ENCODE measurements around the gene RBPMS2. TPM values are rescaled to one million over a fixed set of nuclear protein-coding genes. Genes with fewer than 3 reads are reported as not detected.

Gene RBPMS2
- total RNA-seq, 4 donors from 2014 or later, result 14.6 to 47.8 (median 33.9) TPM

DNA sequence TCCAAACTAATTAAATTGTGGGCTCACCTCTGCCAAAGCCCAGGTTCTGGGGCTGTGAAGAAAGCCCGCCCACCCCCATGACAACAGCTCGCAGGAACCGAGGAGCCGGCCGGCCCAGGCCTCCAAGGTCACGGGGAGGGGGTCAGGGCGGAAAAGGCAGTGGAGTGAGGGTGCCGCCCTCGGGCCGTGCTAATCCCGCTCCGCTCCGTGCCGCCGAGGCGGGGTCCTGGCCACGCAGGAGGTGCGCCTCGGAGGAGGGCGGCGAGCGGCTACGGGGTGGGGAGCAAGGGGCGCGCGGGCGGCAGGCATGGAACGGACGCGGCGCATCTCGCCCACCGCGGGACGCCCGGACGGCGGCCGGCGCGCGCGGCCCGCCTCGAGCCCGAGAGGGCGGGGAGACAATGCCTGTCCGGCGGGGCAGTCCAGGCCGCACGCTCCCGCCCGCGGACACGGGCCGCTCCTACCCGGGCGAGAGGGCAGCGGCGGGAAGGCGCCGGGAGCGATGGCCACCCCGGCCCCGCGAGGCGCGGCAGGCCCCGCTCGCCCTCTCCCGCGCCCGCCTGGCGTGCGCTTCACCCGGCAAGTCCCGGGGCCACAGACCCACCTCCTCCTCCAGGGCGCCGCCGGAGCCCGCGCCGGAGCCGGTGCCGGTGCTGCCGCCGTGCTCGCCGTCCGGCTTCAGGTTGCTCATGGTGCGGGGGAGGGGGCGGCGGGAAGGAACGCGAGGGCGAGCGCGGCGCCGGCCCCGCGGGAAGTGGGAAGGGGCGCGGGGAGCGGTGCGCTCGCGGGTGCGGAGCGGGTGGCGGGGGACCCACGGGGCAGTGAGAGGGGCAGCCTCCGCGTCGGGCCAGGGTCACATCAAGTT lies 528 bp downstream of the RBPMS2 start:
- ATAC-seq, result peak; percentile 43
- H3K36me3 ChIP-seq, result no peaks in the 10 kb centered on the region
- H3K4me3 ChIP-seq, result peak overlapping the region; percentile 68 to 76
- TF ChIP-seq EP300 (IDR thresholded peaks at IDR 0.05), result no peak
- TF ChIP-seq POLR2A (IDR thresholded peaks at IDR 0.05), result peak; percentile 10 to 33
- H3K27ac ChIP-seq, result peak overlapping the region; percentile 92 to 98 (median 98)
- H3K9me3 ChIP-seq, result no peaks in the 10 kb centered on the region
- H3K27me3 ChIP-seq, result no peaks in the 10 kb centered on the region
- no CpG with 5 or more reads among the region's 115 CpGs for WGBS, 2 donors (ENCODE audit: low coverage in 1 of 2)
- H3K4me1 ChIP-seq, result peaks cover 0 to 73% (median 10%) of the 10 kb centered on the region in 3 donors

DNA sequence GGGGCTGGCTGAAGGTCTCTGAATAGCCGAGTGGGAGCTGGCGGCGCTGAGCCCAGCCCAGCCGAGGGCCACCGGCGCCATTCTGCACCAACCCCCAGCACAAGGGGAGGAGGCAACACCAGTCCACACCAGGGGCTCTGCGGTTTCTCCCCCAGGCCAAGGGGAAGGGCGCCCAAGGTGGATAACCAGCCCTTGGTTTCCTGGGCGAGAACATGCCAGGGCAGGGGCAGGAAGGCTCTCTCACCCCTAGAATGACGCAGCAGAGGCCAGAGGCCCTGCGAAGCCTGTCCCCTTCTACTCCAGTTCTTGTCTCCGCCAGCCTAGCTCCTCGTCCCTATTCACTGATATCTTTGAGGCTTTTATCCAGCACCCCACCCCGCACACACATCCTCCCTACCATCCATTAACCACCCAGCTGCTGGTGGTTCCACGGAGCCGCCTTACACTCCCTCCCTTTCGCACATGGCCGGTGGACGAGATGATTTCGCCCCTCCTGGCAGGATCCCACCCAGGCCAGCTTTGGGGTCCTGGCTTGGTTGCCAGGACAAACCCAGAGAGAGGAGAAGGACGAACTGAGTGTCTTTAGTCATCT lies 1.3 kb downstream of the RBPMS2 start:
- H3K27me3 ChIP-seq, result no peaks in the 10 kb centered on the region
- peak; percentile 3 for ATAC-seq
- no peaks in the 10 kb centered on the region for H3K9me3 ChIP-seq
- H3K36me3 ChIP-seq, result no peaks in the 10 kb centered on the region
- TF ChIP-seq EP300 (IDR thresholded peaks at IDR 0.05) (no peak), POLR2AphosphoS5 (IDR thresholded peaks at IDR 0.05) (no peak), POLR2A (IDR thresholded peaks at IDR 0.05) (no peak)
- TF ChIP-seq, protein P1, sequence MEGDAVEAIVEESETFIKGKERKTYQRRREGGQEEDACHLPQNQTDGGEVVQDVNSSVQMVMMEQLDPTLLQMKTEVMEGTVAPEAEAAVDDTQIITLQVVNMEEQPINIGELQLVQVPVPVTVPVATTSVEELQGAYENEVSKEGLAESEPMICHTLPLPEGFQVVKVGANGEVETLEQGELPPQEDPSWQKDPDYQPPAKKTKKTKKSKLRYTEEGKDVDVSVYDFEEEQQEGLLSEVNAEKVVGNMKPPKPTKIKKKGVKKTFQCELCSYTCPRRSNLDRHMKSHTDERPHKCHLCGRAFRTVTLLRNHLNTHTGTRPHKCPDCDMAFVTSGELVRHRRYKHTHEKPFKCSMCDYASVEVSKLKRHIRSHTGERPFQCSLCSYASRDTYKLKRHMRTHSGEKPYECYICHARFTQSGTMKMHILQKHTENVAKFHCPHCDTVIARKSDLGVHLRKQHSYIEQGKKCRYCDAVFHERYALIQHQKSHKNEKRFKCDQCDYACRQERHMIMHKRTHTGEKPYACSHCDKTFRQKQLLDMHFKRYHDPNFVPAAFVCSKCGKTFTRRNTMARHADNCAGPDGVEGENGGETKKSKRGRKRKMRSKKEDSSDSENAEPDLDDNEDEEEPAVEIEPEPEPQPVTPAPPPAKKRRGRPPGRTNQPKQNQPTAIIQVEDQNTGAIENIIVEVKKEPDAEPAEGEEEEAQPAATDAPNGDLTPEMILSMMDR (IDR thresholded peaks at IDR 0.05), result no peak
- H3K4me3 ChIP-seq, result peak overlapping the region; percentile 68 to 76
- peak overlapping the region; percentile 92 to 98 (median 98) for H3K27ac ChIP-seq
- peaks cover 0 to 75% (median 10%) of the 10 kb centered on the region in 3 donors for H3K4me1 ChIP-seq
- WGBS, 2 donors (ENCODE audit: low coverage in 1 of 2), result 13% methylated on average over 3 of the region's 21 CpGs; no CpG with 5 or more reads in 1 of the 2 donors

DNA sequence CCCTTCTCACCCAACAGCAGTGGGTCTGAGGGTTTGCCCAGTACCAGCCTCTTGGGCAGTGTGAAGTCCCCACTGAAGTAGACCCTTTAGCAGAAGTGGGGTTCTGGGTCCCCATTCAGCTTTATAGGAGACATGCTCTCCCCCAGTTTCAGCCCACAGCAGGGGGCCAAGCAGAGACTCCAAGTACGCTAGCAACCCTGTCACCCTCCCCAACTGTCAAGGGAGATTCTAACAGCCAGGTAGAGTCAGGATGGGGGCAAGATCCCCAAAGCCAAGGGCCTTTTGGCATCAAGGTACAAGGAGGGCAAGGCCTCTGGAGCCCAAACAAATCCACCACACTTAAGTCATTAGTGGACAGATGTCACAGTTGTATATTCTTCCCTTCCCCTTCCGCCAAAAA lies 1.8 kb downstream of the RBPMS2 start:
- Histone ChIP-seq H3K27ac (peak overlapping the region; percentile 92 to 98 (median 98)), H3K4me1 (peaks cover 0 to 77% (median 10%) of the 10 kb centered on the region in 3 donors), H3K4me3 (peak overlapping the region; percentile 68 to 76), H3K27me3 (no peaks in the 10 kb centered on the region), H3K9me3 (no peaks in the 10 kb centered on the region), H3K36me3 (no peaks in the 10 kb centered on the region)
- no peak for ATAC-seq
- no CpG with 5 or more reads among the region's 2 CpGs for WGBS, 2 donors (ENCODE audit: low coverage in 1 of 2)
- TF ChIP-seq POLR2A (IDR thresholded peaks at IDR 0.05) (no peak), EP300 (IDR thresholded peaks at IDR 0.05) (no peak), POLR2AphosphoS5 (IDR thresholded peaks at IDR 0.05) (no peak)
- TF ChIP-seq, protein P1 (IDR thresholded peaks at IDR 0.05), result no peak

DNA sequence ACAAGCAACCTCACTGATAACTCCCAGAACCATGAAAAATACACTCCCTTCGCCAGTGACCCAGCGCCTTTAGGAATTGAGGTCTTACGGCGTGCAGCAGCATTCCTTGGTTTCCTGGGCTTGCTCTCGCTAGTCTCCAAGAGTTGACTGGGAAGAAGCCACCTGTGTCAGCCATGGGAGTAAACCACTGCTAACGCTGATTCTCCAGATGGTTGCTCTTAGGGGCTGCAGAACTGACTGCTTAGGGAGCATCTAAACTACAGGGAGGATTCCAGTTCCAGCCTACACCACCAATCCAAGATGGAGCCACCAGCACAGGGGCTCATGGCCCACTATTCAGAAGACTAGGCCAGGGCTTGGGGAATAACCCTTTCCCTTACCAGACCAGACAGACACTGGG lies 2.4 kb downstream of the RBPMS2 start:
- peak overlapping the region; percentile 92 to 98 (median 98) for H3K27ac ChIP-seq
- ATAC-seq, result no peak
- 81% methylated on average over 4 of the region's 6 CpGs; no CpG with 5 or more reads in 1 of the 2 donors for WGBS, 2 donors (ENCODE audit: low coverage in 1 of 2)
- H3K4me1 ChIP-seq, result peaks cover 0 to 81% (median 10%) of the 10 kb centered on the region in 3 donors
- H3K4me3 ChIP-seq, result peak overlapping the region in 1 of 2 donors; percentile 68
- H3K27me3 ChIP-seq, result no peaks in the 10 kb centered on the region
- no peaks in the 10 kb centered on the region for H3K36me3 ChIP-seq
- TF ChIP-seq POLR2A (IDR thresholded peaks at IDR 0.05) (no peak), POLR2AphosphoS5 (IDR thresholded peaks at IDR 0.05) (no peak), EP300 (IDR thresholded peaks at IDR 0.05) (no peak)
- TF ChIP-seq, protein P1 (IDR thresholded peaks at IDR 0.05), result no peak
- no peaks in the 10 kb centered on the region for H3K9me3 ChIP-seq

DNA sequence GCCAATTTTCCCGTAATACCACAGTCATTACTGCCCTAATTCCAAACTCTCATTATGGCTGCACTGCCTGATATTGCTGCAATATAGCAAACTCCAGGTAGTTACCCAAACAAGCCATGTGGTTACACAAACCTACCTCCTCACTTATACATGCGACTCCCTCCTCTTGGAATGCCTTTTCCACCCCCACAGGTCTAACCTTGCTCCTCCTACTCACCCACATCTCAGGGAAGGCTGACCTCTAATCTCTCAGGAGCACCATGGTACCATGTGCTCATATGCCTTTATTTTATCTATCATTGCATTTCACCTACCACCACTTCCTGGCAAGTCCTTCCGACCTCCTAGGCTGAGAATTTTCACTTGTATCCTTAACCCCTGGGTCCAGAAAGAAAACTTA lies 2.9 kb downstream of the RBPMS2 start:
- no peaks in the 10 kb centered on the region for H3K27me3 ChIP-seq
- H3K9me3 ChIP-seq, result no peaks in the 10 kb centered on the region
- H3K27ac ChIP-seq, result peak overlapping the region in 3 of 4 donors; percentile 92 to 98 (median 98)
- ATAC-seq, result no peak
- H3K4me1 ChIP-seq, result peaks cover 0 to 81% (median 10%) of the 10 kb centered on the region in 3 donors
- WGBS, 2 donors (ENCODE audit: low coverage in 1 of 2), result 33 to 49% methylated on average over 1 to 3 of the region's 3 CpGs
- no peak for TF ChIP-seq POLR2AphosphoS5 (IDR thresholded peaks at IDR 0.05)
- TF ChIP-seq EP300 (IDR thresholded peaks at IDR 0.05), result no peak
- TF ChIP-seq, protein P1 (IDR thresholded peaks at IDR 0.05), result no peak
- TF ChIP-seq POLR2A (IDR thresholded peaks at IDR 0.05), result no peak
- peak overlapping the region in 1 of 2 donors; percentile 68 for H3K4me3 ChIP-seq
- no peaks in the 10 kb centered on the region for H3K36me3 ChIP-seq

Data from gastroesophageal sphincter (tissue), 4 donors.